Neural cell (in vitro differentiated cells): Measurements from ENCODE around the gene PCCA. TPM values are rescaled to one million over a fixed set of nuclear protein-coding genes. Genes with fewer than 3 reads are reported as not detected.

Source experiments
- H2AFZ ChIP-seq: fragments of 200-600, 300-800 bp; sonication (generic), shearing (Covaris generic); 2 replicates; pipeline ENCODE4 v1.6.0; 2014; ENCODE audit warnings: low read depth, mild to moderate bottlenecking, antibody characterized with exemption, low read length, moderate library complexity
- H3F3A ChIP-seq: fragments of 200-600 bp; shearing (Covaris generic); 2 replicates; pipeline ENCODE4 v1.6.1; 2016; ENCODE audit warnings: mild to moderate bottlenecking, moderate library complexity, mixed read lengths, antibody characterized with exemption, low read length; ENCODE audit not compliant: insufficient read depth, poor library complexity, severe bottlenecking
- H3K27ac ChIP-seq: fragments of 200-600, 300-800 bp; sonication (generic), shearing (Covaris generic); 2 replicates; pipeline ENCODE4 v1.5.1; 2014; ENCODE audit warnings: mild to moderate bottlenecking, low read length, moderate library complexity
- H3K27me3 ChIP-seq: fragments of 300-800, 200-600 bp; sonication (generic), shearing (Covaris generic); 2 replicates; pipeline ENCODE4 v1.6.0; 2014; ENCODE audit warnings: mild to moderate bottlenecking, low read depth, low read length, moderate library complexity; ENCODE audit not compliant: insufficient read depth
- H3K36me3 ChIP-seq: fragments of 300-800, 200-600 bp; sonication (generic), shearing (Covaris generic); 2 replicates; pipeline ENCODE4 v1.5.1; 2014; ENCODE audit warnings: mild to moderate bottlenecking, antibody characterized with exemption, low read length, moderate library complexity; ENCODE audit not compliant: insufficient read depth
- H3K4me2 ChIP-seq: fragments of 300-800, 200-600 bp; sonication (generic), shearing (Covaris generic); 2 replicates; pipeline ENCODE4 v1.6.0; 2014; ENCODE audit warnings: mild to moderate bottlenecking, low read length
- H3K4me3 ChIP-seq: fragments of 300-800, 200-600 bp; sonication (generic), shearing (Covaris generic); 2 replicates; pipeline ENCODE4 v1.5.1; 2014; ENCODE audit warnings: mild to moderate bottlenecking, low read length, moderate library complexity
- H3K79me2 ChIP-seq: fragments of 200-600 bp; shearing (Covaris generic); replicated peaks from 2 replicates; pipeline ENCODE4 v1.6.0; 2014; ENCODE audit warnings: mild to moderate bottlenecking, low read length, moderate library complexity; ENCODE audit not compliant: insufficient read depth
- H3K9ac ChIP-seq: fragments of 300-800, 200-600 bp; sonication (generic), shearing (Covaris generic); 2 replicates; pipeline ENCODE4 v1.6.1; 2016; ENCODE audit warnings: mild to moderate bottlenecking, low read length, mixed read lengths
- H3K9me2 ChIP-seq: fragments of 200-600 bp; shearing (Covaris generic); 2 replicates; pipeline ENCODE4 v1.6.1; 2016; ENCODE audit warnings: mild to moderate bottlenecking, low read length, mixed read lengths; ENCODE audit not compliant: insufficient read depth
- H3K9me3 ChIP-seq: fragments of 200-600, 300-800 bp; sonication (generic), shearing (Covaris generic); 2 replicates; pipeline ENCODE4 v1.6.1; 2016; ENCODE audit warnings: mild to moderate bottlenecking, mixed run types, low read length, moderate library complexity, mixed read lengths
- H4K20me1 ChIP-seq: fragments of 200-600 bp; shearing (Covaris generic); 2 replicates; pipeline ENCODE4 v1.6.1; 2016; ENCODE audit warnings: mild to moderate bottlenecking, mixed run types; ENCODE audit not compliant: insufficient read depth
- EP300 ChIP-seq: fragments of 450-650 bp; conservative IDR thresholded peaks from 2 replicates; pipeline ENCODE4 v1.6.1; 2014; ENCODE audit warnings: antibody characterized with exemption, mild to moderate bottlenecking, moderate library complexity; ENCODE audit not compliant: poor library complexity, severe bottlenecking
- EZH2 ChIP-seq: fragments of 200-600, 300-800 bp; shearing (Covaris generic), sonication (generic); IDR thresholded peaks from 2 replicates; pipeline ENCODE4 v1.6.1; 2014; ENCODE audit warnings: antibody characterized with exemption, low read length, borderline replicate concordance, mild to moderate bottlenecking; ENCODE audit not compliant: insufficient read depth, poor library complexity, severe bottlenecking
- MXI1 ChIP-seq: fragments of 450-650 bp; conservative IDR thresholded peaks from 2 replicates; pipeline ENCODE4 v1.6.1; 2014; ENCODE audit warnings: antibody characterized with exemption, mild to moderate bottlenecking; ENCODE audit not compliant: poor library complexity, severe bottlenecking
- POLR2AphosphoS5 ChIP-seq: IDR thresholded peaks from 2 replicates; pipeline ENCODE4 v1.6.1; 2012
- RAD21 ChIP-seq: fragments of 450-650 bp; conservative IDR thresholded peaks from 2 replicates; pipeline ENCODE4 v1.6.1; 2014; ENCODE audit warnings: antibody characterized with exemption, mild to moderate bottlenecking, moderate library complexity
- REST ChIP-seq: IDR thresholded peaks from 2 replicates; pipeline ENCODE4 v1.6.1; 2012; ENCODE audit warnings: borderline replicate concordance
- SMC3 ChIP-seq: fragments of 450-650 bp; conservative IDR thresholded peaks from 2 replicates; pipeline ENCODE4 v1.6.1; 2014; ENCODE audit warnings: antibody characterized with exemption, mild to moderate bottlenecking, moderate library complexity; ENCODE audit not compliant: poor library complexity
- TAF1 ChIP-seq: IDR thresholded peaks from 2 replicates; pipeline ENCODE4 v1.6.1; 2012; ENCODE audit warnings: low read depth
- polyA plus RNA-seq: library from polyadenylated mRNA; depleted of rRNA; stranded (reverse); fragments of >200 nt; gene quantifications from 2 replicates; pipeline ENCODE4 v1.2.3, GENCODE V29; 2014
- TF ChIP-seq, protein P1 (sequence below): fragments of 450-650 bp; IDR thresholded peaks from 2 replicates; pipeline ENCODE4 v1.5.1; 2014; ENCODE audit warnings: antibody characterized with exemption, mild to moderate bottlenecking, moderate library complexity; ENCODE audit not compliant: poor library complexity, severe bottlenecking

PCCA gene
- polyA plus RNA-seq, 1 donor from 2014 or later = 17.0 TPM

DNA sequence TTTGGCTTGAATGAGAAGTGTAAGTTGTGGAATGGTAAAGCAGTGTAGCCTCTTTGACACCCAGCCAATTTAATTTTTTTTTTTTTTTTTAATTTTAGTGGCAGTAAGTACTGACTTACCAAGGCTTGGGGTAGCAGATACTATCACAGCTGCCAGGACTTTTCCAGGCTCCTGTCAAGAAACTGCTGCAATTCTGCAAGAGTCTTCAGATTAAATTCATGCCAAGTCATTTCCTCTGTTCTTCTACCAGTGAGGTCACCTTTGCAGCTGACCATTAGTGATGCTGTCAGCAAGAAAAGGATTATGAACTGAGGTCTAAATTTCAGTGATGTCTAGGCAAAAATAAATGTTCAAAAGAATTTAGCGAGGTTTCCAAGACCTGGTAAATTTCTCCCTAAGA, 408.5 kb downstream of the PCCA start:
- Histone ChIP-seq H3K9me3 (peaks cover 2% of the 10 kb centered on the region), H3K79me2 (no peaks in the 10 kb centered on the region), H3K27me3 (no peaks in the 10 kb centered on the region), H3K36me3 (no peaks in the 10 kb centered on the region), H3K4me2 (no peak overlapping the region), H3K27ac (no peak overlapping the region), H3F3A (no peaks in the 10 kb centered on the region), H3K4me3 (no peak overlapping the region), H4K20me1 (no peaks in the 10 kb centered on the region), H3K9me2 (no peaks in the 10 kb centered on the region), H3K9ac (no peak overlapping the region), H2AFZ (no peak overlapping the region)
- TF ChIP-seq, protein P1, sequence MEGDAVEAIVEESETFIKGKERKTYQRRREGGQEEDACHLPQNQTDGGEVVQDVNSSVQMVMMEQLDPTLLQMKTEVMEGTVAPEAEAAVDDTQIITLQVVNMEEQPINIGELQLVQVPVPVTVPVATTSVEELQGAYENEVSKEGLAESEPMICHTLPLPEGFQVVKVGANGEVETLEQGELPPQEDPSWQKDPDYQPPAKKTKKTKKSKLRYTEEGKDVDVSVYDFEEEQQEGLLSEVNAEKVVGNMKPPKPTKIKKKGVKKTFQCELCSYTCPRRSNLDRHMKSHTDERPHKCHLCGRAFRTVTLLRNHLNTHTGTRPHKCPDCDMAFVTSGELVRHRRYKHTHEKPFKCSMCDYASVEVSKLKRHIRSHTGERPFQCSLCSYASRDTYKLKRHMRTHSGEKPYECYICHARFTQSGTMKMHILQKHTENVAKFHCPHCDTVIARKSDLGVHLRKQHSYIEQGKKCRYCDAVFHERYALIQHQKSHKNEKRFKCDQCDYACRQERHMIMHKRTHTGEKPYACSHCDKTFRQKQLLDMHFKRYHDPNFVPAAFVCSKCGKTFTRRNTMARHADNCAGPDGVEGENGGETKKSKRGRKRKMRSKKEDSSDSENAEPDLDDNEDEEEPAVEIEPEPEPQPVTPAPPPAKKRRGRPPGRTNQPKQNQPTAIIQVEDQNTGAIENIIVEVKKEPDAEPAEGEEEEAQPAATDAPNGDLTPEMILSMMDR = no peak

- TF ChIP-seq, protein P1 = no peak
- TF ChIP-seq TAF1 (no peak), EZH2 (no peak), MXI1 (no peak), POLR2AphosphoS5 (no peak), REST (no peak), SMC3 (no peak), EP300 (no peak), RAD21 (no peak)
- Histone ChIP-seq H3K4me2 (no peak overlapping the region), H3K9me3 (no peaks in the 10 kb centered on the region), H2AFZ (no peak overlapping the region), H3K9ac (no peak overlapping the region), H3K36me3 (no peaks in the 10 kb centered on the region), H3K79me2 (no peaks in the 10 kb centered on the region), H3K27me3 (no peaks in the 10 kb centered on the region), H3K4me3 (no peak overlapping the region), H4K20me1 (no peaks in the 10 kb centered on the region), H3K9me2 (no peaks in the 10 kb centered on the region), H3F3A (no peaks in the 10 kb centered on the region), H3K27ac (no peak overlapping the region)
Measured at GRCh38 chr13:100502446-100502845, 413.6 kb downstream of the PCCA start.
